ENCODE measurements around the gene MSI2.

MSI2 gene

GRCh38 chr17:57582881-57583756 is 326.8 kb downstream of the MSI2 start:
- TF ChIP-seq CTCF (IDR thresholded peaks at IDR 0.05; ENCODE audit: insufficient read depth, low read length, poor library complexity, severe bottlenecking) (no peak), EZH2phosphoT487 (conservative IDR thresholded peaks at IDR 0.05; ENCODE audit: low read length) (no peak)
- Histone ChIP-seq H3K4me2 (ENCODE audit: low read depth, low read length, poor library complexity, severe bottlenecking) (no peak overlapping the region), H3K9ac (ENCODE audit: low read length) (no peak overlapping the region), H4K20me1 (ENCODE audit: low read depth, low read length) (no peaks in the 10 kb centered on the region), H3K79me2 (ENCODE audit: insufficient read depth, low read length) (0 out of 2 replicates have a peak, but pooled peaks cover 4% of the 10 kb centered on the region), H2AFZ (ENCODE audit: low read depth, low read length, severe bottlenecking) (no peak overlapping the region), H3K27ac (ENCODE audit: low read depth, low read length) (no peak overlapping the region), H3K27me3 (ENCODE audit: low read length) (no peaks in the 10 kb centered on the region), H3K4me3 (ENCODE audit: insufficient read depth, low read length, poor library complexity, severe bottlenecking) (no peak overlapping the region), H3K36me3 (ENCODE audit: low read length) (no peaks in the 10 kb centered on the region), H3F3A (ENCODE audit: insufficient read depth) (no peaks in the 10 kb centered on the region), H3K9me3 (ENCODE audit: insufficient read depth, low read length) (no peaks in the 10 kb centered on the region), H3K9me2 (replicated peaks; ENCODE audit: insufficient read depth, low read length) (no peaks in the 10 kb centered on the region)

GRCh38 chr17:57584050-57584551 is 327.8 kb downstream of the MSI2 start:
- H3F3A ChIP-seq (ENCODE audit: insufficient read depth), result no peaks in the 10 kb centered on the region
- H3K4me2 ChIP-seq (ENCODE audit: low read depth, low read length, poor library complexity, severe bottlenecking), result no peak overlapping the region
- no peaks in the 10 kb centered on the region for H3K27me3 ChIP-seq (ENCODE audit: low read length)
- no peak overlapping the region for H3K27ac ChIP-seq (ENCODE audit: low read depth, low read length)
- H3K79me2 ChIP-seq (ENCODE audit: insufficient read depth, low read length), result 0 out of 2 replicates have a peak, but pooled peaks cover 4% of the 10 kb centered on the region
- H3K9me3 ChIP-seq (ENCODE audit: insufficient read depth, low read length), result no peaks in the 10 kb centered on the region
- no peak overlapping the region for H3K9ac ChIP-seq (ENCODE audit: low read length)
- no peaks in the 10 kb centered on the region for H4K20me1 ChIP-seq (ENCODE audit: low read depth, low read length)
- H3K36me3 ChIP-seq (ENCODE audit: low read length), result no peaks in the 10 kb centered on the region
- no peaks in the 10 kb centered on the region for H3K9me2 ChIP-seq (replicated peaks; ENCODE audit: insufficient read depth, low read length)
- TF ChIP-seq EZH2phosphoT487 (conservative IDR thresholded peaks at IDR 0.05; ENCODE audit: low read length) (no peak), CTCF (IDR thresholded peaks at IDR 0.05; ENCODE audit: insufficient read depth, low read length, poor library complexity, severe bottlenecking) (no peak)
- H2AFZ ChIP-seq (ENCODE audit: low read depth, low read length, severe bottlenecking), result no peak overlapping the region
- no peak overlapping the region for H3K4me3 ChIP-seq (ENCODE audit: insufficient read depth, low read length, poor library complexity, severe bottlenecking)

GRCh38 chr17:57585341-57586195 is 329.2 kb downstream of the MSI2 start:
- Histone ChIP-seq H4K20me1 (ENCODE audit: low read depth, low read length) (no peaks in the 10 kb centered on the region), H3K79me2 (ENCODE audit: insufficient read depth, low read length) (0 out of 2 replicates have a peak, but pooled peaks cover 4% of the 10 kb centered on the region), H3K9me2 (replicated peaks; ENCODE audit: insufficient read depth, low read length) (no peaks in the 10 kb centered on the region), H2AFZ (ENCODE audit: low read depth, low read length, severe bottlenecking) (no peak overlapping the region), H3K4me2 (ENCODE audit: low read depth, low read length, poor library complexity, severe bottlenecking) (no peak overlapping the region), H3K27ac (ENCODE audit: low read depth, low read length) (no peak overlapping the region), H3K36me3 (ENCODE audit: low read length) (no peaks in the 10 kb centered on the region), H3K27me3 (ENCODE audit: low read length) (no peaks in the 10 kb centered on the region), H3K9ac (ENCODE audit: low read length) (no peak overlapping the region), H3K9me3 (ENCODE audit: insufficient read depth, low read length) (no peaks in the 10 kb centered on the region), H3K4me3 (ENCODE audit: insufficient read depth, low read length, poor library complexity, severe bottlenecking) (no peak overlapping the region), H3F3A (ENCODE audit: insufficient read depth) (no peaks in the 10 kb centered on the region)
- TF ChIP-seq CTCF (IDR thresholded peaks at IDR 0.05; ENCODE audit: insufficient read depth, low read length, poor library complexity, severe bottlenecking) (no peak), EZH2phosphoT487 (conservative IDR thresholded peaks at IDR 0.05; ENCODE audit: low read length) (no peak)

Data from SU-DHL-6 (cell line).